GM12873 (cell line): ENCODE measurements around the gene HNRNPA2B1.

Source experiments
- TF ChIP-seq, protein P1 (sequence below): IDR thresholded peaks from 2 replicates; pipeline ENCODE4 v1.5.1; 2012; ENCODE audit warnings: low read depth, mild to moderate bottlenecking, moderate library complexity, low read length, control low read depth; ENCODE audit not compliant: insufficient read depth; ENCODE audit errors: missing control alignments

HNRNPA2B1 gene

GRCh38 chr7:26144184-26145080 is 56.1 kb downstream of the HNRNPA2B1 start:
- TF ChIP-seq, protein P1, sequence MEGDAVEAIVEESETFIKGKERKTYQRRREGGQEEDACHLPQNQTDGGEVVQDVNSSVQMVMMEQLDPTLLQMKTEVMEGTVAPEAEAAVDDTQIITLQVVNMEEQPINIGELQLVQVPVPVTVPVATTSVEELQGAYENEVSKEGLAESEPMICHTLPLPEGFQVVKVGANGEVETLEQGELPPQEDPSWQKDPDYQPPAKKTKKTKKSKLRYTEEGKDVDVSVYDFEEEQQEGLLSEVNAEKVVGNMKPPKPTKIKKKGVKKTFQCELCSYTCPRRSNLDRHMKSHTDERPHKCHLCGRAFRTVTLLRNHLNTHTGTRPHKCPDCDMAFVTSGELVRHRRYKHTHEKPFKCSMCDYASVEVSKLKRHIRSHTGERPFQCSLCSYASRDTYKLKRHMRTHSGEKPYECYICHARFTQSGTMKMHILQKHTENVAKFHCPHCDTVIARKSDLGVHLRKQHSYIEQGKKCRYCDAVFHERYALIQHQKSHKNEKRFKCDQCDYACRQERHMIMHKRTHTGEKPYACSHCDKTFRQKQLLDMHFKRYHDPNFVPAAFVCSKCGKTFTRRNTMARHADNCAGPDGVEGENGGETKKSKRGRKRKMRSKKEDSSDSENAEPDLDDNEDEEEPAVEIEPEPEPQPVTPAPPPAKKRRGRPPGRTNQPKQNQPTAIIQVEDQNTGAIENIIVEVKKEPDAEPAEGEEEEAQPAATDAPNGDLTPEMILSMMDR, result no peak

DNA sequence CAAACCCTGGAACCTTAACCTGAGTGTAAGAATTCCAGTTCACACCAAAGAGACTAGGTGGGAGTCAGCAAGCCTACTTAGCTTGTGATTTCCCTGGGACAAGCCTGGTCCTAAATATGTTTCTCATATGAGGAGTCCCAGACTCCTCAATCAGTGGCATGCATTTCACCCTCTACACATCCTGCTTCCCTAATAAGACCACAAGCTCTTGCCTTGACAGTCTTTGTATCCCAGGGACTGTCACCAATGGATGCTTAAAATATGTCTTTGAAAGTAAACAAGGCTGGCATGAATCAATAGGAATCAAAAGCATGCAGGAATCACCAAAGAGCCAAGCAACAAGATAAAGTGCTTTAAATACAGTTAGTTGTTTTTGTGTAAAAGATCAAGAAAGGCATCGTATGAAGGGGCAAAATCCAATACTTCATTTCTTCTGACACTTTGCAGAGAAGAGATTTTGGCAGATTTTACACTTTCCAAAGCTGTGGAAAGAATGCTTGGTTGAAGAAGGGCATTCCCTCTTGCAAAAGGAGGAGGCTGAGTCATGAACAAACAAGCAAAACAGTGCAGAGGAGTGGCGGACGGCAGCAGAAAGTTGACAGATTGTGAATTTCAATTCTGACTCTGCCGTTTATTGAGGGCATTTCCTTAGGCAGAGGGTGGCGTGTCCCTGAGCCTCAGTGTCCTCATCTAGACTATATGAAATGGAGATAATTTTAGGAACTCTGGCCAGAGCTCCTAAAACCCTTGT is 57.1 kb downstream of the HNRNPA2B1 start:
- TF ChIP-seq, protein P1, result no peak

GRCh38 chr7:26141077-26141476 is 59.5 kb downstream of the HNRNPA2B1 start:
- TF ChIP-seq, protein P1, result no peak

GRCh38 chr7:26140380-26140779 is 60.2 kb downstream of the HNRNPA2B1 start:
- TF ChIP-seq, protein P1, result no peak
